T-helper 1 cell treated with Interleukin-12 subunit alpha and Interleukin-12 subunit beta and Interleukin-4 antibody, amounts not matched to agents 30 ng/mL and 1 ng/mL, for 36 hours (primary cell): ENCODE measurements around the gene GCSAM. TPM values are rescaled to one million over a fixed set of nuclear protein-coding genes. Genes with fewer than 3 reads are reported as not detected.

Experiments used
- intact Hi-C: fragments of 100-400 bp; cut with micrococcal nuclease; formaldehyde crosslinking; loops from one replicate; pipeline ENCODE4 v1.15.1; 2024
- total RNA-seq: library from RNA; stranded (reverse); gene quantifications from 2 replicates; pipeline ENCODE4 v1.2.3, GENCODE V29; 2022

GCSAM gene
- total RNA-seq, 1 donor from 2014 or later = 5.7 TPM

DNA sequence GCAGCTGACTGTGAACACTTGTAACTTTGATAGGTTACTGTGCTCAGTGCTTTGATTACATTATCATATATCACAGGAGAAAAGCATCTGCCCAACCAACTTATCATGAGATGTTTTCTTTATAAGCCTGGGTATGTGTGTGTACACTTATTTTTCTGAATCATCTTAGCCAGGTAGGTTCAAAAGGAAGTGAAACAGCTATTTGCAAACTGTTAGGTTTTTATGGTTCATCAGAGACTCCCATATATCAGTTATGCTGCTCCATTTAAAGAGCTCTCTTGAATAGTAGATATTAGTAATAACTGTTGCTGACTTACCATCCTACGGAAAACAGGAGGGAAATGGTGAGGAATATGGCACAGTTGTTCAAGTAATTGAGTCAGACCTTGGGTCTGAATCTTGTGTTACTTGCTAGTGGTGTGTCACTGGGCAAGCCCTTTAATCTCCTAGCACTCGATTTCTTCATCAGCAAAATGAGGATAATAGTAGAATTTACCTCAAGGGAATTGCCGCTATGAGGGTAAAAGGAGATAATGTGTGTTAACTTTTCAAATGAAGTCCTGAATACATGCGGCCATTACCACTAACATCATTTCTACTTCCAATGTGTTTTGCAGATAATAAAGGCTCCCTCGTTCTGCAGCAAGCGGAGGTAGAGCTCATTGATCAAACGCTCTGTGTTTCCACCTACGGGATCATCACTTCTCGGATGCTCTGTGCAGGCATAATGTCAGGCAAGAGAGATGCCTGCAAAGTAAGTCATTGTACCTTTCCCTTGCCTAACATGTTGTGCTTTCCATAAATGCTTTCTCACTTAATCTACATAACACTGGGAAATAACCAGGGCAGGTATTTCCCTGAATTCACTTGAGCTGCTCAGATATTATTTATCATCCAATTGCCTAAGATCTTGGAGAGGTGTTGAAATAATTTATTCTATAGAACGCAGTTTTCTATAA is 54.6 kb downstream of the GCSAM start:
- intact Hi-C loops = no loop called here

- intact Hi-C loops = loop anchor here (1.0 kb wide), 1 partner anchor 11 kb away; the partner anchor contains the start of gene C3orf52
Measured at GRCh38 chr3:112074616-112075497, 58.2 kb downstream of the GCSAM start.

DNA sequence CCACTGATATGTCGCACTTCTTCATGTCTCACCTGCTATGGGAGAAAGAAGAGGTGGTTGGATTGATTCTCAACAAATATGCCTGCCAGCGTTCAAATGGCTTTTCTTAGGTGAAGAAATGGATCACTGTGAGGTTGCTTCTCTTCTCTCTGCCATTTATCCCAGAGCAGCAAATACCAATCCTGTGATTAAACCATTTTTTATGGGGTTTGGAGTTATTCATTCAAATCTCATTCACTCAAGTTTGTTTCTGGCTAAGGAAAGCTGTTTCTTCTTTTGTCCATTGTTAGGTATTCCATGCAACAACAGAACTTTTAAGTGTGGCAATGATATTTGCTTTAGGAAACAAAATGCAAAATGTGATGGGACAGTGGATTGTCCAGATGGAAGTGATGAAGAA is 59.0 kb downstream of the GCSAM start:
- intact Hi-C loops = no loop called here

- intact Hi-C loops = loop anchor here (1.0 kb wide), 5 partner anchors 29 to 1624 kb away; partner anchors contain the start of genes SLC35A5 and USF3
Measured at GRCh38 chr3:112072387-112073060, 60.5 kb downstream of the GCSAM start.

Other genes starting within 250 kb of the GCSAM start
- 29.7 and 32.3 TPM in 2 replicates for gene ABHD10, start 154.2 kb downstream of the GCSAM start, total RNA-seq
- 0.66 and 0.73 TPM in 2 replicates for gene TAGLN3, start 134.3 kb downstream of the GCSAM start, total RNA-seq
- gene TMPRSS7, start 98.5 kb downstream of the GCSAM start, total RNA-seq = not detected in 2 replicates
- gene C3orf52, start 46.9 kb downstream of the GCSAM start, total RNA-seq = 10.1 and 11.0 TPM in 2 replicates
- not detected in 2 replicates for gene SLC9C1, start 161.0 kb upstream of the GCSAM start, total RNA-seq
- gene CD200, start 199.9 kb upstream of the GCSAM start, total RNA-seq = 14.0 and 14.8 TPM in 2 replicates